ENCODE results near the gene ZNF239. TPM values are rescaled to one million over a fixed set of nuclear protein-coding genes. Genes with fewer than 3 reads are reported as not detected.

ZNF239 gene
- total and polyA plus RNA-seq, 2 of the 4 experiments (the other 2 are of a cell fraction): 7.4 to 12.7 TPM

DNA sequence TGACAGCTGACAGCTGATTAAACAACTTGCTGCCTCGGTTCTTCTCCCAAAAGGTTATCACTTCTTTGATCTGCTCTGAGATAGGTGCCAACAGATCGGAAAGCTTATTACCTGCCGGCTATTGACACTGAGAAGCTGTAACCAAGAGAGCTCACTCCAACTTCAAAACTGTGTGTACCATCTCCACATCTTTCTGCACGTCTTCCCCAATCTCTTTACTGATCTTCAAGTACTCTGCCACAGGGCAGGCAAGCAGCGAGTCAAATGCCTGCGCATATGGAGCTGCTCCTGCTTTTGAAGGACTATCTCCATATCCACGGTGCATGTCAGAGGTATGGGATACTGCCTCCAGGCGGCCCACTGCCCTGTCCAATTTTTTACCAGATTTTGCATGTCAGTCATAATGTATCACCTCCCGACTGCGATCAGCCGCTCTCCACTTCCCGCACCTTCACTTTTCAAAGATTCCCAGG, 31.5 kb upstream of the ZNF239 start:
- H2BK5ac ChIP-seq (ENCODE audit: low read depth, low read length, poor library complexity, severe bottlenecking): no peak overlapping the region
- DNase-seq: no peak
- H3K9ac ChIP-seq (ENCODE audit: low read depth, low read length): no peak overlapping the region
- CTCF ChIA-PET: no interaction called here
- peaks cover 2% of the 10 kb centered on the region; the same call in 1 of the 2 replicates for H3K4me1 ChIP-seq (ENCODE audit: control insufficient read depth, insufficient read depth, low read length)
- TF ChIP-seq MXI1 (IDR thresholded peaks at IDR 0.05; ENCODE audit: borderline replicate concordance, low read depth, low read length) (no peak), CHD1 (IDR thresholded peaks at IDR 0.05; ENCODE audit: low read depth, low read length) (no peak), MAZ (IDR thresholded peaks at IDR 0.05; ENCODE audit: borderline replicate concordance, low read depth, low read length) (no peak), CEBPB (IDR thresholded peaks at IDR 0.05; ENCODE audit: low read depth, low read length) (no peak), FOS (IDR thresholded peaks at IDR 0.05; ENCODE audit: low read depth, low read length) (no peak), BHLHE40 (IDR thresholded peaks at IDR 0.05; ENCODE audit: low read depth, low read length) (no peak), MAFK (IDR thresholded peaks at IDR 0.05; ENCODE audit: low read depth, low read length) (no peak), RCOR1 (IDR thresholded peaks at IDR 0.05; ENCODE audit: insufficient replicate concordance, low read length) (no peak), SMC3 (IDR thresholded peaks at IDR 0.05; ENCODE audit: low read depth, low read length) (no peak), RFX5 (IDR thresholded peaks at IDR 0.05; ENCODE audit: low read depth, low read length) (no peak), NFE2L2 (IDR thresholded peaks at IDR 0.05; ENCODE audit: low read depth, low read length) (no peak), POLR2A (IDR thresholded peaks at IDR 0.05; ENCODE audit: low read depth, low read length) (no peak), RAD21 (IDR thresholded peaks at IDR 0.05; ENCODE audit: low read length) (no peak)
- TF ChIP-seq, protein P1, sequence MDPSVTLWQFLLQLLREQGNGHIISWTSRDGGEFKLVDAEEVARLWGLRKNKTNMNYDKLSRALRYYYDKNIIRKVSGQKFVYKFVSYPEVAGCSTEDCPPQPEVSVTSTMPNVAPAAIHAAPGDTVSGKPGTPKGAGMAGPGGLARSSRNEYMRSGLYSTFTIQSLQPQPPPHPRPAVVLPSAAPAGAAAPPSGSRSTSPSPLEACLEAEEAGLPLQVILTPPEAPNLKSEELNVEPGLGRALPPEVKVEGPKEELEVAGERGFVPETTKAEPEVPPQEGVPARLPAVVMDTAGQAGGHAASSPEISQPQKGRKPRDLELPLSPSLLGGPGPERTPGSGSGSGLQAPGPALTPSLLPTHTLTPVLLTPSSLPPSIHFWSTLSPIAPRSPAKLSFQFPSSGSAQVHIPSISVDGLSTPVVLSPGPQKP (IDR thresholded peaks at IDR 0.05; ENCODE audit: borderline replicate concordance, low read depth, low read length): no peak
- TF ChIP-seq, protein P2, sequence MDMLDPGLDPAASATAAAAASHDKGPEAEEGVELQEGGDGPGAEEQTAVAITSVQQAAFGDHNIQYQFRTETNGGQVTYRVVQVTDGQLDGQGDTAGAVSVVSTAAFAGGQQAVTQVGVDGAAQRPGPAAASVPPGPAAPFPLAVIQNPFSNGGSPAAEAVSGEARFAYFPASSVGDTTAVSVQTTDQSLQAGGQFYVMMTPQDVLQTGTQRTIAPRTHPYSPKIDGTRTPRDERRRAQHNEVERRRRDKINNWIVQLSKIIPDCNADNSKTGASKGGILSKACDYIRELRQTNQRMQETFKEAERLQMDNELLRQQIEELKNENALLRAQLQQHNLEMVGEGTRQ (IDR thresholded peaks at IDR 0.05; ENCODE audit: low read depth, low read length): no peak
- TF ChIP-seq, protein P3, sequence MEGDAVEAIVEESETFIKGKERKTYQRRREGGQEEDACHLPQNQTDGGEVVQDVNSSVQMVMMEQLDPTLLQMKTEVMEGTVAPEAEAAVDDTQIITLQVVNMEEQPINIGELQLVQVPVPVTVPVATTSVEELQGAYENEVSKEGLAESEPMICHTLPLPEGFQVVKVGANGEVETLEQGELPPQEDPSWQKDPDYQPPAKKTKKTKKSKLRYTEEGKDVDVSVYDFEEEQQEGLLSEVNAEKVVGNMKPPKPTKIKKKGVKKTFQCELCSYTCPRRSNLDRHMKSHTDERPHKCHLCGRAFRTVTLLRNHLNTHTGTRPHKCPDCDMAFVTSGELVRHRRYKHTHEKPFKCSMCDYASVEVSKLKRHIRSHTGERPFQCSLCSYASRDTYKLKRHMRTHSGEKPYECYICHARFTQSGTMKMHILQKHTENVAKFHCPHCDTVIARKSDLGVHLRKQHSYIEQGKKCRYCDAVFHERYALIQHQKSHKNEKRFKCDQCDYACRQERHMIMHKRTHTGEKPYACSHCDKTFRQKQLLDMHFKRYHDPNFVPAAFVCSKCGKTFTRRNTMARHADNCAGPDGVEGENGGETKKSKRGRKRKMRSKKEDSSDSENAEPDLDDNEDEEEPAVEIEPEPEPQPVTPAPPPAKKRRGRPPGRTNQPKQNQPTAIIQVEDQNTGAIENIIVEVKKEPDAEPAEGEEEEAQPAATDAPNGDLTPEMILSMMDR (conservative IDR thresholded peaks at IDR 0.05; ENCODE audit: low read depth, low read length): no peak
- H3K56ac ChIP-seq (ENCODE audit: extremely low read depth, insufficient read depth, low read length): no peak overlapping the region
- 54% methylated on average over 9 of the region's 12 CpGs; no CpG with 5 or more reads in 1 of the 2 experiments for WGBS, 2 experiments (ENCODE audit: extremely low coverage in 2 of 2, insufficient read length in 1 of 2)
- H3K9me1 ChIP-seq (ENCODE audit: insufficient read depth, low read length): peaks cover 3% of the 10 kb centered on the region
- no peak overlapping the region for H3K23ac ChIP-seq (ENCODE audit: low read depth, low read length)
- H4K20me1 ChIP-seq (ENCODE audit: insufficient read depth, low read length): no peaks in the 10 kb centered on the region
- H3K14ac ChIP-seq (replicated peaks; ENCODE audit: low read depth, low read length): no peak overlapping the region
- no peak overlapping the region for H2BK15ac ChIP-seq (ENCODE audit: low read depth, low read length)
- peak overlapping the region; percentile 99 for H2AFZ ChIP-seq (replicated peaks; ENCODE audit: low read length, poor library complexity)
- peaks cover 1% of the 10 kb centered on the region; the same call in 1 of the 2 replicates for H3K36me3 ChIP-seq (ENCODE audit: control insufficient read depth, insufficient read depth, low read length)
- in situ Hi-C loops (cut with MboI; ENCODE audit: low sequenced_read_pairs) (no loop called here), dilution Hi-C loops (cut with HindIII; ENCODE audit: low sequenced_read_pairs, unreplicated experiment) (no loop called here), intact Hi-C loops (cut with micrococcal nuclease) (no loop called here)
- no peak overlapping the region for H2BK20ac ChIP-seq (ENCODE audit: low read depth, low read length)
- H4K8ac ChIP-seq (ENCODE audit: low read depth in 2 of 2, low read length in 2 of 2): peak overlapping the region; percentile 22 to 71; a peak in 1 of 4 replicates
- POLR2A ChIA-PET (ENCODE audit: unreplicated experiment): no interaction called here
- peak overlapping the region; percentile 69 for H3K4me3 ChIP-seq (ENCODE audit: insufficient read depth, low read depth, low read length)
- H3K4ac ChIP-seq (ENCODE audit: low read depth, low read length): no peak overlapping the region
- no peak overlapping the region for H2BK120ac ChIP-seq (ENCODE audit: low read depth, low read length)
- H3K79me1 ChIP-seq (ENCODE audit: low read depth in 1 of 2, low read length in 2 of 2): 0 out of 4 replicates have a peak, but pooled peaks cover 0 to 3% of the 10 kb centered on the region in 2 experiments
- H2AK9ac ChIP-seq (replicated peaks; ENCODE audit: low read depth, low read length, poor library complexity): peak overlapping the region; percentile 60
- ATAC-seq (ENCODE audit: low read depth): peak; percentile 36
- H3K27me3 ChIP-seq (ENCODE audit: control insufficient read depth, insufficient read depth, low read length): 0 out of 2 replicates have a peak, but pooled peaks cover 3% of the 10 kb centered on the region
- no TSS peak for BruUV-seq (replicated peaks)
- H3K27ac ChIP-seq (ENCODE audit: insufficient read depth, low read length): no peak overlapping the region
- H4K5ac ChIP-seq (ENCODE audit: low read depth, low read length): peak overlapping the region; percentile 56
- no peak overlapping the region for H3K18ac ChIP-seq (ENCODE audit: low read depth, low read length)
- H4K91ac ChIP-seq (ENCODE audit: insufficient read depth, low read depth, low read length): no peak overlapping the region
- peak overlapping the region; percentile 63 for H3K4me2 ChIP-seq (ENCODE audit: low read depth, low read length)
- H2AK5ac ChIP-seq (ENCODE audit: low read depth, low read length): no peak overlapping the region
- no peaks in the 10 kb centered on the region for H3K9me3 ChIP-seq (ENCODE audit: control insufficient read depth, insufficient read depth, low read length)

All from IMR-90 (cell line).